Right lung (tissue), 5 donors: ENCODE results near the gene MAN1A2. TPM values are rescaled to one million over a fixed set of nuclear protein-coding genes. Genes with fewer than 3 reads are reported as not detected.
"Not testable (repeated sequence)": the region's sequence is repeated elsewhere in the genome, so short reads cannot be mapped to it uniquely, and the experiment has no call there.

Experiments
- DNase-seq, 2 donors: peaks; one replicate each; pipeline ENCODE4 v3.0.0-alpha.2; 2013
- polyA plus RNA-seq, 5 donors: library from polyadenylated mRNA; unstranded; fragments of 120-200 nt; gene quantifications; one replicate each; pipeline versions ENCODE4 v1.2.1 to v1.2.3, GENCODE V29; 2013; ENCODE audit warnings: inconsistent platforms in 1 of 5, low replicate concordance in 1 of 5; ENCODE audit not compliant: insufficient read length in 5 of 5, insufficient read depth in 1 of 5

MAN1A2 gene
- polyA plus RNA-seq, 5 donors, result 21.7 to 36.0 (median 33.5) TPM

DNA sequence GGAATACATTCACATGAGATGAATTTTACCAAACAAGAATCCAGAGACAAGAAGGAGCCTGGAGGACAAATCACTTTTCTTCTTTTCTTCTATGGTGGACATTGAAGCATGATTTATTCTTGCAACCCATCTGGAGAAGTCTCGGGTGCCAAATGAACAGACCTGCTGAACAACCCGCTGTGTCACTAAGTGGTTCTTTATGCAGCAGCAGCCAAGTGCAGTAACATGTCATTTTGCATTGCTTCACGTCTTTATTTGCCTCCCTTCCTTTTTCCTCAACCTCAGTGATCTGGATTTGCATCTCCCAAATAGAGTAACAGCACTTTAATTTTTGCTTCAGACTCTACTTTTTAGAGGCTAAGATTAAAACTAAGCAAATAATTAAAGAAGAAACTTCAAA lies 188.6 kb downstream of the MAN1A2 start:
- no peak for DNase-seq

DNA sequence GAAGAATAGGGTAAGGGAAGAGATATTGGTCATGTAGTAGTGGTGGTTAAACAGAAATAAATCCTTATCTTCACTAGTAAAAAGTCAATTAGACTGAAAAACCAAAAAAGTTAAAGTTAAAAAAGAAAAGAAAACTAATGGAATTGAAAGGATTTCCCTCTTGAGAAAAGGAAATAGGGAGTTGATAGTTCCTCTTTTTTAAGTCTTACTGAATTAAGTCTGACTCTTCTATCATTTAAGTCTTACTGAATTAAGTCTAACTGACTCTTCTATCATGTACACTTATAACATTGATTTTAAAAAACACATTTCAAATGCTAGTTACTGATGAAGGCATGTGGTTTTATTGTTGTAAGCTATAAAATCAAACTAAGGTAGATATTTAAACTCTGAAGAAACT lies 189.1 kb downstream of the MAN1A2 start:
- no peak for DNase-seq

DNA sequence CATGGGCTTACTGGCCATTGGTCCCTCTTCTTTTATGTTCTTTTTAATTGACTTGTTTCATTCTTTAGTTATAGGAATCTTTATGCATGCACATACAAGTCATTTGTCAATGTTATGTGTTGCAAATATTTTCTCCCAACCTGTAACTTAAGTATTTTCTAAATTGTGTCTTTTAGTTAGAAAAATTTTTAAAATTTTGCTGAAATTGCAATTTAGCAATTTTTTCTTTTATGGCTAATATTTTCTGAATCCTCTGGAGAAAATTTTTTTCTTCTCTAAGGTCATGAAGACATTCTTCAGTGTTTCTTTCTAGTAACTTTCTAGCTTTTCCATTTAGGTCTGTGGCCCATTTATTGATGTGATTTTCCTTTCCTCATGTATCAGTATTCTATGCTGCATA lies 189.7 kb downstream of the MAN1A2 start:
- DNase-seq, result no peak

DNA sequence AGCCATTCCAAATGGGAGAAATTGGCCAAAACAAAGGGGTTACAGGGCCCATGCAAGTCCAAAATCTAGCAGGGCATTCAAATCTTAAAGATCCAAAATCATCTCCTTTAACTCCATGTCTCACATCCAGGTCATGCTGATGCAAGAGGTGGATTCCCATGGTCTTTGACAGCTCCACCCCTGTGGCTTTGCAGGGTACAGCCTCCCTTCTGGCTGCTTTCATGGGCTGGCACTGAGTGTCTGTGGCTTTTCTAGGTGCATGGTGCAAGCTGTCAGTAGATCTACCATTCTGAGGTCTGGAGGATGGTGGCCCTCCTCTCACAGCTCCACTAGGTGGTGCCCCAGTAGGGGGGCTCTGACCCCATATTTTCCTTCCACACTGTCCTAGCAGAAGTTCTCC lies 191.2 kb downstream of the MAN1A2 start:
- DNase-seq, result not testable (repeated sequence)

DNA sequence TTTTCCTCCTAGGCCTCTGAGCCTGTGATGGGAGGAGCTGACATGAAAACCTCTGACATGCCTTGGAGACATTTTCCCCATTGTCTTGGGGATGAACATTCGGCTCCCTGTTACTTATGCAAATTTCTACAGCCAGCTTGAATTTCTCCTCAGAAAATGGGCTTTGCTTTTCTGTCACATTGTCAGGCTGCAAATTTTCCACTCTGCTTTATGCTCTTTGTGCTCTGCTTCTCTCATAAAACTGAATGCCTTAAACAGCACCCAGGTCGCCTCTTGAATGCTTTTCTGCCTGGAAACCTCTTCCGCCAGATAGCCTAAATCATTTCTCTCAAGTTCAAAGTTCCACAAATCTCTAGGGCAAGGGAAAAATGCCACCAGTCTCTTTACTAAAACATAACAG lies 191.9 kb downstream of the MAN1A2 start:
- no peak for DNase-seq

GRCh38 chr1:117559985-117560384 lies 192.7 kb downstream of the MAN1A2 start:
- DNase-seq, result no peak

GRCh38 chr1:117561071-117561470 lies 193.8 kb downstream of the MAN1A2 start:
- DNase-seq, result no peak

- DNase-seq, result no peak
Measured at GRCh38 chr1:117561551-117561950, 194.3 kb downstream of the MAN1A2 start.

GRCh38 chr1:117562581-117563491 lies 195.6 kb downstream of the MAN1A2 start:
- peak in 1 of 2 donors; percentile 15 for DNase-seq

- DNase-seq, result no peak
Measured at GRCh38 chr1:117563492-117563875, 196.2 kb downstream of the MAN1A2 start.

DNA sequence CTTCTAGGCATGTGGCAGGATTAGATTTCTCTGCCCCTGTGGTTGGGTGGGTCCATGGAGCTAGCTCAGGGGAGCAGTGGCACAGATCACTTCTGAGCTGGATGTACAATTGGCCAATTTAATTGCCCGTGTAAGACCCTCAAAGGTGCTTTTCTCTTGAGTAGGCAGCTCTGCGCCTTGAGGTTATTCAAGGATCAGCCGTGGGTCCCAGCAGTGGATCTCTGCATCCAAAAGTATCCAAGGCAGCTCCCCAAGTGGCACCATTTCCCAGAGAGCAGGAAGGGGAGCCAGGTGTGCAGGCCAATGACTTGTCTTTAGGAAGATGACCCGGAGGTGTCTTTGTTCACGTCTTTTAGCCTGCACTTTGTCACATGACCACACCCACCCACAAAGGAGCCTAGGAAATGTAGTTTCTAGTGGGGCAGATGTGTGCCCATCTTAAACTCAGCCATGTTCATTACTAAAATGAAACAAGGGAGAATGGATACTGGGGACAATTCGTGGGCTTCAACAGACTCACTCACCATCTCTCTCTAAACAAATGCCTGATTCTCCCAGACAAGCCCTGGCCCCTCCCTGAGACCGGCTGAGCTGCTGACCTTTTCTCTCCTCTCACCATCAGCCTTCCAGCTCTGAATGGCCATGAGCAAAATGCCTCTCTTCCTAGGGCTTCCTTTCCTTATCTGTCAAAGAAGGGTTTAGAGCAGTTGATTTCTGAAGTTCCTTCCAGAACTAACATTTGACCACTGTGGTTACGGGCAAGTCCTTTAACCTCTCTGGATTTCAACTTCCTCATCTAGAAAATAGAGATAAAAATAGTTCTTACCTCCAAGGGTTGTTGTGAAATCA lies 197.2 kb downstream of the MAN1A2 start:
- DNase-seq, result no peak

- no peak for DNase-seq
Measured at GRCh38 chr1:117565076-117565556, 197.9 kb downstream of the MAN1A2 start.

- no peak for DNase-seq
Measured at GRCh38 chr1:117565745-117566455, 198.7 kb downstream of the MAN1A2 start.

- no peak for DNase-seq
Measured at GRCh38 chr1:117566556-117566955, 199.3 kb downstream of the MAN1A2 start.

GRCh38 chr1:117567435-117567834 lies 200.2 kb downstream of the MAN1A2 start:
- no peak for DNase-seq

- no peak for DNase-seq
Measured at GRCh38 chr1:117567976-117568375, 200.7 kb downstream of the MAN1A2 start.

GRCh38 chr1:117568999-117569398 lies 201.8 kb downstream of the MAN1A2 start:
- DNase-seq, result no peak

GRCh38 chr1:117569856-117570255 lies 202.6 kb downstream of the MAN1A2 start:
- no peak for DNase-seq

DNA sequence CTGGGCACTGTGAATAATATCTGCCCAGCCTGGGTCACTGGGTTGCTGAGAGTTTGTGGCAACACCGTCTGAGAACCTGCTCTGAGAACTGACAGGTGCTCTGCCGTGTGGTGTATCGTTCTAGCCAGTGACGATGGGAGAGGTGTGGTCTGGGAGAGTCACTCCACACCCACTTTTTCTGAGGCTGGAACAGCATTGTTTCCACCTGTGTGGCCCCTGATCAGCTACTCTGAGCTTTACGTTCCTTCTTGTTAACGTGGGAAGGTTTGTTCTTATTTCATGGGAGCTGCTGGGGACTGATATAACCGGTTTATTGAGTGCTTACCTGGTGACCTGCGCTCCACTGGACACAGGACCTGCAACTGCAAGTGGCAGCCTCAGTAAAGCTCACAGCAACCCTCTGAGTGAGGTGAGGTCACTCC lies 203.8 kb downstream of the MAN1A2 start:
- DNase-seq, result peak in 1 of 2 donors; percentile 27

DNA sequence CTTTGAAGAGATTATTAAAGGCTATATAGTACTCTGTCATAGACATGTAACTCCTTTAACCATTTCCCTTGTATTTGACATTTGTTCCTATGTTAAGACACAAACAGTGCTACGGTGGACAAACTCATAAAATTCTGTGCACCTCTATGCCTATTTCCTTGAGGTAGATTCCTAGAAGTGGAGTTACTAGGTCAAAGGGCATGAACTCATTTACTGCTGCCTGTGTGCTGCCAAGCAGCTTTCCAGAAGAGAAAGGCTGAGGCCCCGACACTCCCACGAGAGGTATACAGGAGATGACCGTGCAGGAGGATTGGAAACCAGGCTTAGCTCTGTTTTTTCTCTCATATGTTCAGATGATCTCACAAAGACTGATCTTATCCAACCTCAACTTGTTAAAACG lies 204.2 kb downstream of the MAN1A2 start:
- no peak for DNase-seq

DNA sequence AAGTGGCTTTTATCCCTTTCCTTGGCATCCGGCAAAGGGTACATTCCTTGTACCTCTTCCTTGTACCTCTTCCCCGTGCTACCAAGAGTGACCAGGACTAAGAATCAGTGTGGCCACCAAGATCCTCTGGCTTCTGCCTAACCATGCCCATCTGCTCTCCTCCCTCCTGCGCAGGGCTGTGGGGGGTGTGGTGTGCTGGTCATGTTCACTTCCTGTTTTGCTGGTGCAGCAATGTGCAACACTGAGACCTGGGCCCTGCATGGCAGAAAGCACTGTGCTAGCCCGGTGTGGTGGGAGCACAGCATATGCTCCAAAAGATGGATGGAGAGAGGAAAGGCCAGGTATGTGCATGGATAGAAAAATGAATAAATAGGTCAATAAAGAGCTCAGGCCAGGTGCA lies 205.3 kb downstream of the MAN1A2 start:
- no peak for DNase-seq
